Hepatocyte (in vitro differentiated cells): ENCODE measurements around the gene BIRC7. TPM values are rescaled to one million over a fixed set of nuclear protein-coding genes. Genes with fewer than 3 reads are reported as not detected.

Source experiments
- DNase-seq: peaks from one replicate; pipeline ENCODE4 v3.0.0-alpha.2; 2016; ENCODE audit warnings: low spot score
- H2AFZ ChIP-seq: fragments of 200-600 bp; sonication (generic); 2 replicates; pipeline ENCODE4 v1.6.0; 2016; ENCODE audit warnings: antibody characterized with exemption, mild to moderate bottlenecking
- H3K27ac ChIP-seq: fragments of 200-600 bp; sonication (generic); 2 replicates; pipeline ENCODE4 v1.5.1; 2016; ENCODE audit warnings: mild to moderate bottlenecking
- H3K27me3 ChIP-seq: fragments of 200-600 bp; sonication (generic); 2 replicates; pipeline ENCODE4 v1.6.1; 2016
- H3K36me3 ChIP-seq: fragments of 200-600 bp; sonication (generic); replicated peaks from 2 replicates; pipeline ENCODE4 v1.5.1; 2016; ENCODE audit warnings: low read depth; ENCODE audit not compliant: insufficient read depth
- H3K4me1 ChIP-seq: fragments of 200-600 bp; sonication (generic); 2 replicates; pipeline ENCODE4 v1.5.1; 2016; ENCODE audit warnings: mild to moderate bottlenecking, moderate library complexity; ENCODE audit not compliant: insufficient read depth
- H3K4me2 ChIP-seq: fragments of 200-600 bp; sonication (generic); 2 replicates; pipeline ENCODE4 v1.6.0; 2016
- H3K4me3 ChIP-seq: fragments of 200-600 bp; sonication (generic); 2 replicates; pipeline ENCODE4 v1.5.1; 2016; ENCODE audit warnings: mild to moderate bottlenecking
- H3K79me2 ChIP-seq: fragments of 200-600 bp; sonication (generic); 2 replicates; pipeline ENCODE4 v1.6.0; 2017; ENCODE audit warnings: mild to moderate bottlenecking
- H3K9me2 ChIP-seq: fragments of 200-600 bp; sonication (generic); replicated peaks from 2 replicates; pipeline ENCODE4 v1.6.0; 2017; ENCODE audit warnings: mild to moderate bottlenecking; ENCODE audit not compliant: insufficient read depth
- H3K9me3 ChIP-seq: fragments of 200-600 bp; sonication (generic); 2 replicates; pipeline ENCODE4 v1.5.1; 2016; ENCODE audit warnings: low read depth, mild to moderate bottlenecking
- H4K20me1 ChIP-seq: fragments of 200-600 bp; sonication (generic); 2 replicates; pipeline ENCODE4 v1.6.0; 2016; ENCODE audit warnings: mild to moderate bottlenecking; ENCODE audit not compliant: insufficient read depth, poor library complexity, severe bottlenecking
- EZH2 ChIP-seq: fragments of 200-600 bp; sonication (generic); IDR thresholded peaks from 2 replicates; pipeline ENCODE4 v1.6.1; 2016; ENCODE audit warnings: antibody characterized with exemption, mild to moderate bottlenecking, borderline replicate concordance
- EZH2phosphoT487 ChIP-seq: fragments of 200-600 bp; sonication (generic); IDR thresholded peaks from one replicate; pipeline ENCODE4 v1.6.1; 2018; ENCODE audit warnings: antibody characterized with exemption, mild to moderate bottlenecking, low read depth, moderate library complexity; ENCODE audit not compliant: unreplicated experiment, severe bottlenecking
- WGBS: methylation state at CpG from one replicate; pipeline ENCODE4 v1.1.6; 2016; ENCODE audit warnings: low lambda C conversion rate; ENCODE audit errors: missing lambda C conversion rate; 5-methylcytosine and 5-hydroxymethylcytosine counted together
- polyA plus RNA-seq: library from polyadenylated mRNA; unstranded; fragments of >200 nt; fragmentation: Nextera tagmentation; extraction: Ambion mirVana; gene quantifications from 2 replicates; pipeline ENCODE4 v1.2.1, GENCODE V29; 2016
- total RNA-seq: library from RNA; depleted of rRNA; stranded (reverse); fragments of >200 nt; gene quantifications from 2 replicates; pipeline ENCODE4 v1.2.3, GENCODE V29; 2014
- TF ChIP-seq, protein P1 (sequence below): fragments of 200-600 bp; sonication (generic); IDR thresholded peaks from 2 replicates; pipeline ENCODE4 v1.5.1; 2016; ENCODE audit warnings: antibody characterized with exemption, mild to moderate bottlenecking; ENCODE audit not compliant: poor library complexity

Gene BIRC7
- total and polyA plus RNA-seq, 2 experiments from 2014 or later, result 0.43 to 2.0 TPM

DNA sequence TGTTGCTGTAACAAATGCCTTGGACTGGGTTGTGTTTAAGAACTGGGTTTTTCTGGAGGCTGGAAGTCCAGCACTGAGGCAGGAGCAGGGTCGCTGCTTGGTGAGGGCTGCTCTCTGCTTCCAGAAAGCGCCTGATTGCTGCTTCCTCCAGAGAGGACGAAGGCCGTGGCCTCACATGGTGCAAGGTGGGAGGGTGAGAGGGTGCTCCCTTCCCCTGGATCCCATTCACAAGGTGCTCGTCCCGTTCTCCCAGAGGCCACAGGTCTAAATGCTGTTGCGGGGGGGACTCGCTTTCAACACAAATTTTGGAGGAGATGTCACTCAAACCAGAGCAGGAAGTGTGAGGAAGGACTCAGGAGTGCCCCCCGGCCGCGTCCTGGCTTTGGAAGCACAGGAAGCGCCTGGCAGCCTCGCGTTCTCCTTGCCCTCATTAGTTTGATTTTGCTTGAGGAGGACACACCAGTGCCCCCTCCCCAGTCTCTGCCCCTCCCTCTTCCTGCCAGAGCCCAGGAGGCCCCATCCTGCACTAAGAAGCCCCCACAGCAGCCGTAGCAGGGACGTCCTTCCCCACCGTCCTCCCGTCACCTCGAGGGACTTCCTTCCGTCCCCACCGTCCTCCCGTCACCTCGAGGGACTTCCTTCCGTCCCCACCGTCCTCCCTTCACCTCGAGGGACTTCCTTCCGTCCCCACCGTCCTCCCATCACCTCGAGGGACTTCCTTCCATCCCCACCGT is 26.3 kb downstream of the BIRC7 start:
- Histone ChIP-seq H3K36me3 (no peaks in the 10 kb centered on the region), H3K4me2 (peak overlapping the region; percentile 64), H3K27ac (peak overlapping the region; percentile 92), H3K27me3 (no peaks in the 10 kb centered on the region), H3K9me3 (no peaks in the 10 kb centered on the region), H3K79me2 (no peaks in the 10 kb centered on the region), H2AFZ (no peak overlapping the region), H3K4me3 (no peak overlapping the region), H3K4me1 (peaks cover 44% of the 10 kb centered on the region), H4K20me1 (no peaks in the 10 kb centered on the region), H3K9me2 (no peaks in the 10 kb centered on the region)
- TF ChIP-seq EZH2, result no peak
- TF ChIP-seq, protein P1, sequence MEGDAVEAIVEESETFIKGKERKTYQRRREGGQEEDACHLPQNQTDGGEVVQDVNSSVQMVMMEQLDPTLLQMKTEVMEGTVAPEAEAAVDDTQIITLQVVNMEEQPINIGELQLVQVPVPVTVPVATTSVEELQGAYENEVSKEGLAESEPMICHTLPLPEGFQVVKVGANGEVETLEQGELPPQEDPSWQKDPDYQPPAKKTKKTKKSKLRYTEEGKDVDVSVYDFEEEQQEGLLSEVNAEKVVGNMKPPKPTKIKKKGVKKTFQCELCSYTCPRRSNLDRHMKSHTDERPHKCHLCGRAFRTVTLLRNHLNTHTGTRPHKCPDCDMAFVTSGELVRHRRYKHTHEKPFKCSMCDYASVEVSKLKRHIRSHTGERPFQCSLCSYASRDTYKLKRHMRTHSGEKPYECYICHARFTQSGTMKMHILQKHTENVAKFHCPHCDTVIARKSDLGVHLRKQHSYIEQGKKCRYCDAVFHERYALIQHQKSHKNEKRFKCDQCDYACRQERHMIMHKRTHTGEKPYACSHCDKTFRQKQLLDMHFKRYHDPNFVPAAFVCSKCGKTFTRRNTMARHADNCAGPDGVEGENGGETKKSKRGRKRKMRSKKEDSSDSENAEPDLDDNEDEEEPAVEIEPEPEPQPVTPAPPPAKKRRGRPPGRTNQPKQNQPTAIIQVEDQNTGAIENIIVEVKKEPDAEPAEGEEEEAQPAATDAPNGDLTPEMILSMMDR, result no peak
- TF ChIP-seq EZH2phosphoT487, result no peak
- DNase-seq, result no peak
- WGBS, result 61% methylated on average over 15 of the region's 30 CpGs

DNA sequence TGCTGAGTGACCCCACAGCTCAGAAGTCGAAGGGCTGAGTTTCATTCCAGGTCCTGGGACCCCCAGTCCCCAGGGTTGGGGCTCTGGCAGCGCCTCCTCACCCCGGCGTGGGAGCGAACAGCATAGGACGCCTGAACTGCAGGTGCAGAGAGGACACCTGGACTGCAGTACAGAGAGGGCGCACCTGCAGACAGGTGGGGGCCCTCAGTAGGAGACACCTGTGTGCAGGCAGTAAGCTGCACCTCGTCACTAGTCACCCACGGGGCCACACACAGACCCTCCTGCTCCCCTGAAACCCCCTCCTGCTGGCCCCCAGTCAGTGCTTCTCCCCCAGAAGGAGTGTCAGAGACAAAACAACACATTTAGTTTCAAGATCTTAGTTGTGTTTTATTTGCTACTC is 27.1 kb downstream of the BIRC7 start:
- H3K4me2 ChIP-seq, result no peak overlapping the region

GRCh38 chr20:63264000-63264399 is 28.3 kb downstream of the BIRC7 start:
- no peak for DNase-seq
- Histone ChIP-seq H2AFZ (no peak overlapping the region), H3K9me2 (no peaks in the 10 kb centered on the region), H3K4me1 (peaks cover 41% of the 10 kb centered on the region), H3K4me2 (no peak overlapping the region), H3K27me3 (no peaks in the 10 kb centered on the region), H4K20me1 (no peaks in the 10 kb centered on the region), H3K27ac (no peak overlapping the region), H3K79me2 (no peaks in the 10 kb centered on the region), H3K36me3 (no peaks in the 10 kb centered on the region), H3K4me3 (no peak overlapping the region), H3K9me3 (no peaks in the 10 kb centered on the region)
- TF ChIP-seq, protein P1, result no peak
- TF ChIP-seq EZH2phosphoT487, result no peak
- no peak for TF ChIP-seq EZH2
- 89% methylated on average over 9 of the region's 10 CpGs for WGBS

More for the DNA sequence above, 27.1 kb downstream of the BIRC7 start:
- H3K9me2 ChIP-seq, result no peaks in the 10 kb centered on the region
- TF ChIP-seq, protein P1, result no peak
- TF ChIP-seq EZH2phosphoT487, result no peak
- no peak for TF ChIP-seq EZH2
- no peak overlapping the region for H3K4me3 ChIP-seq
- H2AFZ ChIP-seq, result no peak overlapping the region
- H3K27ac ChIP-seq, result no peak overlapping the region
- H3K9me3 ChIP-seq, result no peaks in the 10 kb centered on the region
- DNase-seq, result no peak
- H3K36me3 ChIP-seq, result no peaks in the 10 kb centered on the region
- no peaks in the 10 kb centered on the region for H4K20me1 ChIP-seq
- no peaks in the 10 kb centered on the region for H3K79me2 ChIP-seq
- 91% methylated on average over 8 of the region's 9 CpGs for WGBS
- no peaks in the 10 kb centered on the region for H3K27me3 ChIP-seq
- H3K4me1 ChIP-seq, result peaks cover 44% of the 10 kb centered on the region
